CD14-positive monocyte (primary cell): ENCODE results near the gene TMEM178B. TPM values are rescaled to one million over a fixed set of nuclear protein-coding genes. Genes with fewer than 3 reads are reported as not detected.

Experiments
- DNase-seq, 3 donors: peaks; one replicate each; pipeline ENCODE4 v3.0.0-alpha.2; 2011 to 2022
- H2AFZ ChIP-seq: 2 replicates; pipeline ENCODE4 v1.6.0; 2012; ENCODE audit warnings: mild to moderate bottlenecking, low read depth, low read length, inconsistent platforms; ENCODE audit not compliant: insufficient read depth, poor library complexity, severe bottlenecking
- H3K27ac ChIP-seq, 2 donors: 1 replicate in 1 of 2; 2 replicates in 1 of 2; pipeline ENCODE4 v1.5.1; 2012 to 2013; ENCODE audit warnings: low read length in 2 of 2, control low read depth in 1 of 2, inconsistent platforms in 1 of 2, low read depth in 1 of 2, mild to moderate bottlenecking in 1 of 2
- H3K27me3 ChIP-seq, 2 donors: one replicate each; pipeline versions ENCODE4 v1.6.0 to v1.6.1; 2011 to 2013; ENCODE audit warnings: low read length in 2 of 2; ENCODE audit not compliant: control insufficient read depth in 2 of 2, insufficient read depth in 2 of 2
- H3K36me3 ChIP-seq, 2 donors: replicated peaks in 1 of 2; 1 replicate in 1 of 2; 2 replicates in 1 of 2; pipeline versions ENCODE4 v1.5.1 to v1.6.1; 2012 to 2013; ENCODE audit warnings: low read length in 2 of 2, control low read depth in 1 of 2, inconsistent platforms in 1 of 2, mild to moderate bottlenecking in 1 of 2; ENCODE audit not compliant: insufficient read depth in 2 of 2, control insufficient read depth in 1 of 2
- H3K4me1 ChIP-seq, 2 donors: 1 replicate in 1 of 2; 2 replicates in 1 of 2; pipeline versions ENCODE4 v1.5.1 to v1.6.1; 2012 to 2013; ENCODE audit warnings: low read length in 2 of 2, control low read depth in 1 of 2, inconsistent platforms in 1 of 2, mild to moderate bottlenecking in 1 of 2, moderate library complexity in 1 of 2; ENCODE audit not compliant: insufficient read depth in 2 of 2, control insufficient read depth in 1 of 2
- H3K4me2 ChIP-seq: replicated peaks from 2 replicates; pipeline ENCODE3; 2012; ENCODE audit warnings: low read length, moderate library complexity, mild to moderate bottlenecking; ENCODE audit not compliant: poor library complexity, severe bottlenecking; ENCODE audit errors: extremely low read depth
- H3K4me3 ChIP-seq, 3 experiments: fragments of 200-600 bp in 1 of 3; sonication (generic) in 1 of 3; replicated peaks in 1 of 3; 1 replicate in 2 of 3; 2 replicates in 1 of 3; pipeline ENCODE4 v1.5.1; 2011 to 2013; ENCODE audit warnings: low read length in 3 of 3, mild to moderate bottlenecking in 3 of 3, control low read depth in 2 of 3, low read depth in 2 of 3, inconsistent platforms in 1 of 3, moderate library complexity in 1 of 3
- H3K79me2 ChIP-seq: 2 replicates; pipeline ENCODE4 v1.6.0; 2012; ENCODE audit warnings: mild to moderate bottlenecking, control low read depth, inconsistent platforms, low read length, moderate library complexity; ENCODE audit not compliant: insufficient read depth
- H3K9ac ChIP-seq: 2 replicates; pipeline ENCODE4 v1.6.0; 2017; ENCODE audit warnings: low read length, mild to moderate bottlenecking; ENCODE audit not compliant: insufficient read depth, poor library complexity, severe bottlenecking
- H3K9me3 ChIP-seq, 2 donors: replicated peaks in 1 of 2; 1 replicate in 1 of 2; 2 replicates in 1 of 2; pipeline versions ENCODE4 v1.5.1 to v1.6.1; 2012 to 2013; ENCODE audit warnings: low read length in 2 of 2, control low read depth in 1 of 2; ENCODE audit not compliant: control insufficient read depth in 1 of 2, insufficient read depth in 1 of 2
- H4K20me1 ChIP-seq: 2 replicates; pipeline ENCODE4 v1.6.0; 2012; ENCODE audit warnings: mild to moderate bottlenecking, low read length, control low read depth, moderate library complexity; ENCODE audit not compliant: insufficient read depth
- H3K27ac Mint-ChIP-seq, 7 donors: one replicate each; pipeline ENCODE4 v1.8.0; 2020; ENCODE audit warnings: mild to moderate bottlenecking in 7 of 7, mixed read lengths in 7 of 7, moderate library complexity in 6 of 7, inconsistent platforms in 2 of 7
- H3K27me3 Mint-ChIP-seq, 3 donors: one replicate each; pipeline ENCODE4 v1.8.0; 2021 to 2022; ENCODE audit warnings: low read depth in 3 of 3, mild to moderate bottlenecking in 3 of 3, mixed read lengths in 3 of 3, moderate library complexity in 3 of 3, inconsistent platforms in 1 of 3
- H3K36me3 Mint-ChIP-seq, 2 donors: one replicate each; pipeline ENCODE4 v1.8.0; 2020; ENCODE audit warnings: mixed read lengths in 2 of 2, inconsistent platforms in 1 of 2, mild to moderate bottlenecking in 1 of 2
- H3K4me1 Mint-ChIP-seq: one replicate; pipeline ENCODE4 v1.8.0; 2020; ENCODE audit warnings: mild to moderate bottlenecking, mixed read lengths
- H3K4me3 Mint-ChIP-seq, 2 donors: one replicate each; pipeline ENCODE4 v1.8.0; 2020; ENCODE audit warnings: mild to moderate bottlenecking in 2 of 2, mixed read lengths in 2 of 2, moderate library complexity in 1 of 2
- H3K9me3 Mint-ChIP-seq, 7 donors: one replicate each; pipeline ENCODE4 v1.8.0; 2020 to 2022; ENCODE audit warnings: mixed read lengths in 7 of 7, mild to moderate bottlenecking in 6 of 7, moderate library complexity in 6 of 7, inconsistent platforms in 2 of 7
- WGBS: methylation state at CpG from one replicate; pipeline ENCODE4 v1.1.5; 2013; ENCODE audit warnings: missing lambda C conversion rate; ENCODE audit not compliant: insufficient coverage; 5-methylcytosine and 5-hydroxymethylcytosine counted together
- intact Hi-C, 2 donors: fragments of 100-400 bp; cut with micrococcal nuclease; formaldehyde crosslinking; loops; one replicate each; pipeline versions ENCODE4 v1.15.0 to v1.15.1; 2023
- polyA plus RNA-seq, 3 donors: library from polyadenylated mRNA; depleted of rRNA in 1 of 3; unstranded in 2 of 3; stranded (reverse) in 1 of 3; fragments of 300-500 nt in 2 of 3; fragments of >200 nt in 1 of 3; fragmentation: Illumina TruSeq in 2 of 3; gene quantifications; 1 replicate in 2 of 3; 2 replicates in 1 of 3; pipeline ENCODE4 v1.2.3, GENCODE V29; 2012 to 2021
- TF ChIP-seq, protein P1 (sequence below): fragments of 200-600 bp; IDR thresholded peaks from one replicate; pipeline ENCODE4 v1.8.0; 2022; ENCODE audit warnings: antibody characterized with exemption, mild to moderate bottlenecking

Gene TMEM178B
- polyA plus RNA-seq, 3 donors = not detected

DNA sequence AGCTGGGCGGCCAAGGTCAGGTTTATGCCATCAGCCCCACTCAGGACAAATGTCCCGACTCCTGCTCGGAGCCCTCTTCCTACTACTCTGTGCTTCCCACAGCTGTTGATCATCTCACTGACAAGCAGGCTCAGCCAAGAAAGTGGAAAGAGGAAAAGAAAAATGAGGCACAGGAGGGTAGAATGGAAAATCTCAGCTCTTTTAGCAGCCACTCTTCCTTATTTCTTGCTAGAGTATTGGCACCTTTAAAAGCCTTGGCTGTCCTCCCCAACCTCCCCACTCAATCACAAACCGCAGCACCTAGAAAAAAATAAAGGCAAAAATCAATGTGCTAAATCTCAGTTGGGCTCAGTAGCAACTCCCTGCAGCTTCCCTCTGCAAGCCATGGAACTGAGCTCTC is 442.1 kb downstream of the TMEM178B start:
- H3K27ac ChIP-seq = no peak overlapping the region
- TF ChIP-seq, protein P1, sequence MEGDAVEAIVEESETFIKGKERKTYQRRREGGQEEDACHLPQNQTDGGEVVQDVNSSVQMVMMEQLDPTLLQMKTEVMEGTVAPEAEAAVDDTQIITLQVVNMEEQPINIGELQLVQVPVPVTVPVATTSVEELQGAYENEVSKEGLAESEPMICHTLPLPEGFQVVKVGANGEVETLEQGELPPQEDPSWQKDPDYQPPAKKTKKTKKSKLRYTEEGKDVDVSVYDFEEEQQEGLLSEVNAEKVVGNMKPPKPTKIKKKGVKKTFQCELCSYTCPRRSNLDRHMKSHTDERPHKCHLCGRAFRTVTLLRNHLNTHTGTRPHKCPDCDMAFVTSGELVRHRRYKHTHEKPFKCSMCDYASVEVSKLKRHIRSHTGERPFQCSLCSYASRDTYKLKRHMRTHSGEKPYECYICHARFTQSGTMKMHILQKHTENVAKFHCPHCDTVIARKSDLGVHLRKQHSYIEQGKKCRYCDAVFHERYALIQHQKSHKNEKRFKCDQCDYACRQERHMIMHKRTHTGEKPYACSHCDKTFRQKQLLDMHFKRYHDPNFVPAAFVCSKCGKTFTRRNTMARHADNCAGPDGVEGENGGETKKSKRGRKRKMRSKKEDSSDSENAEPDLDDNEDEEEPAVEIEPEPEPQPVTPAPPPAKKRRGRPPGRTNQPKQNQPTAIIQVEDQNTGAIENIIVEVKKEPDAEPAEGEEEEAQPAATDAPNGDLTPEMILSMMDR = no peak
- no peak overlapping the region for H3K4me3 Mint-ChIP-seq
- no peaks in the 10 kb centered on the region for H4K20me1 ChIP-seq
- H3K36me3 Mint-ChIP-seq = no peaks in the 10 kb centered on the region
- H3K9ac ChIP-seq = no peak overlapping the region
- no peak overlapping the region for H3K4me3 ChIP-seq
- no peak overlapping the region for H3K27ac Mint-ChIP-seq
- intact Hi-C loops = no loop called here
- no peaks in the 10 kb centered on the region for H3K79me2 ChIP-seq
- no peaks in the 10 kb centered on the region for H3K4me1 ChIP-seq
- H3K4me1 Mint-ChIP-seq = peaks cover 8% of the 10 kb centered on the region
- H3K27me3 ChIP-seq = peaks cover 26 to 40% of the 10 kb centered on the region in 2 donors
- peaks cover 0 to 17% of the 10 kb centered on the region in 2 donors for H3K9me3 ChIP-seq
- no peak overlapping the region for H2AFZ ChIP-seq
- DNase-seq = no peak
- peaks cover 36 to 42% (median 38%) of the 10 kb centered on the region in 3 donors for H3K27me3 Mint-ChIP-seq
- H3K9me3 Mint-ChIP-seq = peaks cover 4 to 15% (median 12%) of the 10 kb centered on the region in 7 donors
- no peak overlapping the region for H3K4me2 ChIP-seq
- no CpG with 5 or more reads among the region's 4 CpGs for WGBS
- H3K36me3 ChIP-seq = no peaks in the 10 kb centered on the region

DNA sequence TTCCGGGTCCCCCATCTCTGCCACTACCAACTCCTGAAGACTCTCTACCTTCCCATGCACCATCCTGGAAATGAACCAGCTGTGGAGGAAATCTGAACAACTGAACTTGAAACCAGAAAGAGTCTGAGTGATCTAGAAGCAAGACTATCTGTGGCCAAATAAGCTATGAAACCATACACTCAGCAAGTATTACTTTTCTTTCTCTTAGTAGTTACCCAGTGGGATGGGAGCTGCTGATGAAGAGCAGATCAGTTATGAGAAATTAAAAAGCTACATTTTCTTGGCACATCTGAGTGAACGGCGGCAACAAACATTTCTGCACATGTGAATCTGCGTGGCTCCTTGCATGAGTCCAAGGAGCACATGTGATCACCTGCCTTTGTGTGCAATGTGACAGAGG is 445.8 kb downstream of the TMEM178B start:
- no peak for DNase-seq
- no peak overlapping the region for H3K4me2 ChIP-seq
- no peaks in the 10 kb centered on the region for H3K36me3 ChIP-seq
- Mint-ChIP-seq H3K36me3 (no peaks in the 10 kb centered on the region), H3K9me3 (peaks cover 0 to 9% (median 2%) of the 10 kb centered on the region in 7 donors), H3K27me3 (peaks cover 4 to 11% (median 6%) of the 10 kb centered on the region in 3 donors), H3K4me3 (no peak overlapping the region), H3K27ac (no peak overlapping the region), H3K4me1 (no peaks in the 10 kb centered on the region)
- no peak overlapping the region for H2AFZ ChIP-seq
- H3K9ac ChIP-seq = no peak overlapping the region
- no peaks in the 10 kb centered on the region for H3K9me3 ChIP-seq
- 93% methylated on average over 3 of the region's 4 CpGs for WGBS
- intact Hi-C loops = no loop called here
- no peaks in the 10 kb centered on the region for H4K20me1 ChIP-seq
- H3K4me3 ChIP-seq = no peak overlapping the region
- peaks cover 0 to 5% of the 10 kb centered on the region in 2 donors for H3K27me3 ChIP-seq
- no peaks in the 10 kb centered on the region for H3K4me1 ChIP-seq
- TF ChIP-seq, protein P1 = no peak
- no peak overlapping the region for H3K27ac ChIP-seq
- H3K79me2 ChIP-seq = no peaks in the 10 kb centered on the region
